GM13977 (cell line): Measurements from ENCODE around the gene NPHS1.

Source experiments
- DNase-seq: peaks from one replicate; pipeline ENCODE4 v3.0.0; 2012; ENCODE audit warnings: low spot score
- in situ Hi-C: fragments of 300-500 bp; cut with MboI; formaldehyde crosslinking; loops from one replicate; pipeline ENCODE4 v1.12.0; 2022; ENCODE audit warnings: low sequenced_read_pairs, low pct_unique_long_range_greater_than_20kb, mixed read lengths, inconsistent platforms; ENCODE audit not compliant: unreplicated experiment
- TF ChIP-seq, protein P1 (sequence below): IDR thresholded peaks from 2 replicates; pipeline ENCODE4 v1.5.1; 2012; ENCODE audit warnings: mild to moderate bottlenecking, control low read depth; ENCODE audit not compliant: insufficient read depth; ENCODE audit errors: extremely low read depth, missing control alignments

NPHS1 gene

DNA sequence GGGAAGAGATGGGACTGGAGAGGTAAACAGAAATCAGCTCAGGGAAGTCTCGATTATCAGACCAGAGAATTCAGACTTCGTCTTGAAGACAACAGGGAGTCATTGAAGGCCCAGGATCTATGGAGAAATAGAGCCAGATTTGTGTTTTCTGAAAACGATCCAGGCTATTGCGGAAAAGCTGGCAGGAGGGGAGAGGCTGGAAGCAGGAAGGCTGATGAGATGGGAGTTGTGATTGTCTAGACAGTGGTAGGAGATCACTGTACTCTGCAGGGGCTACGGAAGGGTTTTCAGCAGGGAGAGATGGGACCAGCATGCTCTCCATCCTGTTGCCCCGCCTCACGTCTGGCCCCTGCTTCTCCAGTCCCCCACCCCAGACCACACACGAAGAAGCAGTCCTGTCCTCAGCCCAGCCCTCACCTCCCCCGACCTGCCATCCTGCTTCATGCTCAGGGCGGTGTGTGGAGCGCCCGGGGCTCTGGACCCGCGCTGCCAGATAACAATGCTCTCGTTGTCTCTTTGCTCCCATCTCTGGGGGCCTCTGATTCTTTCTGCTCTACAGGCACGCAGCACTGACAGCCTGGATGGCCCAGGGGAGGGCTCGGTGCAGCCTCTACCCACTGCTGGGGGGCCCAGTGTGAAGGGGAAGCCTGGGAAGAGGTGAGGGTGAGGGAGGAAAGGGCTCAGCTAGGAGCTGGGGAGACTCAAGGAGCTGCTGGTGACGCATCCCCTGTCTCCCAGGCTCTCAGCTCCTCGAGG is 75.0 kb downstream of the NPHS1 start:
- in situ Hi-C loops = no loop called here
- DNase-seq = no peak
- TF ChIP-seq, protein P1, sequence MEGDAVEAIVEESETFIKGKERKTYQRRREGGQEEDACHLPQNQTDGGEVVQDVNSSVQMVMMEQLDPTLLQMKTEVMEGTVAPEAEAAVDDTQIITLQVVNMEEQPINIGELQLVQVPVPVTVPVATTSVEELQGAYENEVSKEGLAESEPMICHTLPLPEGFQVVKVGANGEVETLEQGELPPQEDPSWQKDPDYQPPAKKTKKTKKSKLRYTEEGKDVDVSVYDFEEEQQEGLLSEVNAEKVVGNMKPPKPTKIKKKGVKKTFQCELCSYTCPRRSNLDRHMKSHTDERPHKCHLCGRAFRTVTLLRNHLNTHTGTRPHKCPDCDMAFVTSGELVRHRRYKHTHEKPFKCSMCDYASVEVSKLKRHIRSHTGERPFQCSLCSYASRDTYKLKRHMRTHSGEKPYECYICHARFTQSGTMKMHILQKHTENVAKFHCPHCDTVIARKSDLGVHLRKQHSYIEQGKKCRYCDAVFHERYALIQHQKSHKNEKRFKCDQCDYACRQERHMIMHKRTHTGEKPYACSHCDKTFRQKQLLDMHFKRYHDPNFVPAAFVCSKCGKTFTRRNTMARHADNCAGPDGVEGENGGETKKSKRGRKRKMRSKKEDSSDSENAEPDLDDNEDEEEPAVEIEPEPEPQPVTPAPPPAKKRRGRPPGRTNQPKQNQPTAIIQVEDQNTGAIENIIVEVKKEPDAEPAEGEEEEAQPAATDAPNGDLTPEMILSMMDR = no peak

DNA sequence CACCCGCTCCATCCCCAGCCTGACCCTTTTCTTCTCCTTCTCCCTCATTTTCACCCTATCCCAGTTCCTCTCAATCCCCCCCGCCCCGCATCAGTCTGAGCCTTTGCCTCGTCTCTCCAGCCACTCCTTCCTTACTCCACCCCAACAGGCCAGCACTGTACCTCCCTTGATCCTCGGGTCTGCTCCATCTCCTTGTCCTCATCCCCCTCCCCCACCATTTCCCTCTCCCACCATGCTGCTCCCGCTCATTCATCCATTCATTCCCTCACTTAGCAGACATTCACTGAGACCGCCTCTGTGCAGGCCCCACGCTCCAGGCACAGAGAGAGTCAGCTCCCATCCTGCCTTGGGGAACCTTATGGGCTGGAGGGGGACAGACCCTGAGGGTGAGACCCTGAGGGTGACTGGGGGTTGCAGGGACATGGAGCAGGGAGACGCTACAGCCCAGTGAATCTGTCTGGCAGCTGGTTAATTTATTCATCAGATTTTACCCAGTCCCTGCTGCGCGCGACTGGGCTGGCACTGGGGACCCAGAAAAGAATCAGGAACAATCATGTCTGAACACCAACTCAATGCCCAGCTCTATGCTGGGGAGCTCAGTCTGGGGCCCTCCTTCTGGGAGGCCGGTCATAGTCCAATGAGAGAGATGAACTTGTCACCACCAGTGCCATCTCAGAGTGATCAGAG is 76.1 kb downstream of the NPHS1 start:
- in situ Hi-C loops = no loop called here
- TF ChIP-seq, protein P1 = no peak
- DNase-seq = no peak
